Ascending aorta (tissue), 2 donors: ENCODE results near the gene P4HB. TPM values are rescaled to one million over a fixed set of nuclear protein-coding genes. Genes with fewer than 3 reads are reported as not detected.

Experiments used
- DNase-seq, 2 donors: peaks; one replicate each; pipeline ENCODE4 v3.0.0-alpha.2; 2019; ENCODE audit warnings: low spot score in 2 of 2
- H3K27ac ChIP-seq, 2 donors: fragments of 200-600 bp; sonication (generic); one replicate each; pipeline ENCODE4 v1.5.1; 2016 to 2017; ENCODE audit warnings: mild to moderate bottlenecking in 1 of 2
- H3K27me3 ChIP-seq: fragments of 200-600 bp; sonication (generic); one replicate; pipeline ENCODE4 v1.5.1; 2017
- H3K36me3 ChIP-seq, 2 donors: fragments of 200-600 bp; sonication (generic); one replicate each; pipeline ENCODE4 v1.5.1; 2016
- H3K4me1 ChIP-seq, 2 donors: fragments of 200-600 bp; sonication (generic); one replicate each; pipeline ENCODE4 v1.5.1; 2016 to 2017; ENCODE audit warnings: mild to moderate bottlenecking in 1 of 2
- H3K4me3 ChIP-seq, 2 donors: fragments of 200-600 bp; sonication (generic); one replicate each; pipeline ENCODE4 v1.5.1; 2016 to 2017; ENCODE audit warnings: mild to moderate bottlenecking in 1 of 2
- H3K9me3 ChIP-seq, 2 donors: fragments of 200-600 bp; sonication (generic); one replicate each; pipeline ENCODE4 v1.5.1; 2016
- CTCF ChIP-seq, 3 experiments: fragments of 200-600 bp in 2 of 3; fragments of 450-650 bp in 1 of 3; sonication (generic) in 2 of 3; IDR thresholded peaks; one replicate each; pipeline ENCODE4 v1.5.1; 2016 to 2019; ENCODE audit warnings: antibody characterized with exemption in 3 of 3, mild to moderate bottlenecking in 1 of 3, moderate library complexity in 1 of 3
- intact Hi-C: fragments of 100-400 bp; cut with DNase I; formaldehyde crosslinking; loops from one replicate; pipeline ENCODE4 v1.15.1; 2023
- total RNA-seq: library from RNA; depleted of rRNA; stranded (reverse); fragments of >200 nt; gene quantifications from one replicate; pipeline ENCODE4 v1.1.0, GENCODE V29; 2016

The P4HB gene
- total RNA-seq, 1 donor from 2014 or later: 670 TPM

GRCh38 chr17:81803728-81804558 lies 56.4 kb downstream of the P4HB start, which contains the start of gene GCGR:
Gene GCGR, plus strand, starts transcription at chr17:81804150. Its CDS starts 4,869 bp downstream, at chr17:81809019.
- Histone ChIP-seq H3K4me1 (peaks cover 0 to 9% of the 10 kb centered on the region in 2 donors), H3K9me3 (no peaks in the 10 kb centered on the region), H3K4me3 (peak within 1 kb of the TSS; percentile 7 to 20), H3K27ac (no peak within 1 kb of the TSS), H3K36me3 (no peaks in the 10 kb centered on the region), H3K27me3 (peaks cover 32% of the 10 kb centered on the region)
- TF ChIP-seq CTCF (IDR thresholded peaks at IDR 0.05): no peak
- DNase-seq: no peak
- intact Hi-C loops: no loop called here

GRCh38 chr17:81802856-81803643 lies 57.3 kb downstream of the P4HB start:
- H3K9me3 ChIP-seq: no peaks in the 10 kb centered on the region
- DNase-seq: no peak
- no peak overlapping the region for H3K27ac ChIP-seq
- intact Hi-C loops: no loop called here
- H3K36me3 ChIP-seq: no peaks in the 10 kb centered on the region
- no peak overlapping the region for H3K4me3 ChIP-seq
- no peak for TF ChIP-seq CTCF (IDR thresholded peaks at IDR 0.05)
- H3K4me1 ChIP-seq: peaks cover 0 to 9% of the 10 kb centered on the region in 2 donors
- peaks cover 32% of the 10 kb centered on the region for H3K27me3 ChIP-seq

- Histone ChIP-seq H3K9me3 (no peaks in the 10 kb centered on the region), H3K27me3 (peaks cover 32% of the 10 kb centered on the region), H3K4me1 (peaks cover 0 to 9% of the 10 kb centered on the region in 2 donors), H3K27ac (no peak overlapping the region), H3K36me3 (no peaks in the 10 kb centered on the region), H3K4me3 (no peak overlapping the region)
- DNase-seq: no peak
- no peak for TF ChIP-seq CTCF (IDR thresholded peaks at IDR 0.05)
- intact Hi-C loops: no loop called here
Observed at GRCh38 chr17:81802048-81802758, 58.1 kb downstream of the P4HB start.

GRCh38 chr17:81801327-81801726 lies 59.0 kb downstream of the P4HB start:
- Histone ChIP-seq H3K27me3 (peaks cover 31% of the 10 kb centered on the region), H3K9me3 (no peaks in the 10 kb centered on the region), H3K4me1 (peaks cover 0 to 9% of the 10 kb centered on the region in 2 donors), H3K4me3 (no peak overlapping the region), H3K36me3 (no peaks in the 10 kb centered on the region), H3K27ac (no peak overlapping the region)
- TF ChIP-seq CTCF (IDR thresholded peaks at IDR 0.05): no peak
- DNase-seq: no peak
- intact Hi-C loops: no loop called here

- TF ChIP-seq CTCF (IDR thresholded peaks at IDR 0.05): no peak
- intact Hi-C loops: no loop called here
Observed at GRCh38 chr17:81794509-81794908, 65.8 kb downstream of the P4HB start.

More at GRCh38 chr17:81794509-81794908, 65.8 kb downstream of the P4HB start:
- DNase-seq: no peak
- no peaks in the 10 kb centered on the region for H3K36me3 ChIP-seq
- H3K27ac ChIP-seq: no peak overlapping the region
- no peak overlapping the region for H3K4me3 ChIP-seq
- H3K4me1 ChIP-seq: no peaks in the 10 kb centered on the region
- no peaks in the 10 kb centered on the region for H3K9me3 ChIP-seq
- no peaks in the 10 kb centered on the region for H3K27me3 ChIP-seq
